HG03565 (cell line): ENCODE measurements around the gene DSCAML1.

Source experiments
- ATAC-seq: cut with Tn5 transposase; IDR thresholded peaks from one replicate; pipeline ENCODE4 v1.9.1; 2021; ENCODE audit warnings: mild to moderate bottlenecking, moderate library complexity; ENCODE audit not compliant: unreplicated experiment

The DSCAML1 gene

DNA sequence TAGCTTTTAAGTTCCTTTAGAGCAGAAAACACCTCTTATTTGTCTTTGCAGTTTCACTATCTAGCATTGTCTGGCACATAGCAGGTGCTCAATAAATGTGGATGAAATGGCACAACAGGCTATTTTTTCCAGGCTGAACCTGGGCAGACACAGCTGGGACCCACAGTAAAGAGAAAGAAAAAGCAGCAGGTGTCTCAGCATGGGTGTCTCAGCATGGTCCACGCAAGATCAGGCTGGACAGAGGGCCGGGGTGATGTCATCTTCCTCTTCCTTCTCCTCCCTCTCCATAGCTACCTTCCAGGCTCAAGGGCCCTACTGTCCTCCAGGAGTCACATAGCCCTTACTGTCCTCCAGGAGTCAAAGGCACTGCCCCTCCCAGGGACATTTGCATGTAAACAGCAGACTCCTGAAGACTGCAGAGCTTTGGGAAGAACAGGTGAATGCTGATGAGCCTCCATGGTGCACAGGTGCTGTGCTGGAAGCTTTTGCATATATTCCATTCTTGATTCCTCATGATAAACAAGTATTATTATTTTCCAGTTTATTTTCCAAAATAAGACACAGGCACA, 65.2 kb downstream of the DSCAML1 start:
- no peak for ATAC-seq

- no peak for ATAC-seq
Observed at GRCh38 chr11:117730208-117730800, 66.7 kb downstream of the DSCAML1 start.

GRCh38 chr11:117725048-117725734, 71.8 kb downstream of the DSCAML1 start:
- no peak for ATAC-seq

DNA sequence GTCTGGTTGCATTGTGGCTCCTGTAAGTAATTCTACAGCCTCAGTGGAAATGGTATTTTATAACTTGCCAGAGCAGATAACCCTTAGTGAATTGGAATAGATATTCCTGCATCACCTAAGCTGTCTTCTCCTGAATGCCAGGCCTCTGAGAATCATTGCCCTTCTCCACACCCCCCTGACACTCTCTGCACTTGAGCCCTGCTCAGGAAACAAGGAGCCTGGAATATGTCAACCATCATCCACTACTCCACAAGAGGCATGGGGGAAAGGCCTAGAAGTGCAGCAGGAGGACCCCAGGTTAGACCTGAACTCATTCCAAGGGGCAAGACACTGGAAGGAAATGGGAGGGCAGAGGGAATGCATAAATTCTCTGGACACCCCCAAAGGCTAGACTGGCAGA, 72.4 kb downstream of the DSCAML1 start:
- no peak for ATAC-seq

DNA sequence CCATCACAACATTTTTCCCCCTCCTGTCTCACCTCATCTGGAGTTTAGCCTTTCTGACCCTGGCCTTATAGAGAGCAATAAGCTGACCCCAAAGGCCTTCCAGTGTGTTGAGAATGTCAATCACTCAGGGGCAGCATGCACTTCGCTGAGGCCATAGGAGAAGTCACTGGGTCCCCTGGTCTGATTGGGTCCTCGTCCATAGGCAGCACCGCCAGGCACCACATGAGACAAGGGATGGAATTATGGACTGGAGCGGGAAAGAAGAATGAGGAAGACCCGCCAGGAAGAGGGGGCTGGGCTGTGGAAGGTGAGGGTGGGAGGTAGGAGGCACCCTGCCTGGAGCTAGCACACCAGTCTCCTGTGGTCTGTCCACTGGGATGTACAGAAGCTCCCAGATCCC, 72.9 kb downstream of the DSCAML1 start:
- ATAC-seq, result no peak

DNA sequence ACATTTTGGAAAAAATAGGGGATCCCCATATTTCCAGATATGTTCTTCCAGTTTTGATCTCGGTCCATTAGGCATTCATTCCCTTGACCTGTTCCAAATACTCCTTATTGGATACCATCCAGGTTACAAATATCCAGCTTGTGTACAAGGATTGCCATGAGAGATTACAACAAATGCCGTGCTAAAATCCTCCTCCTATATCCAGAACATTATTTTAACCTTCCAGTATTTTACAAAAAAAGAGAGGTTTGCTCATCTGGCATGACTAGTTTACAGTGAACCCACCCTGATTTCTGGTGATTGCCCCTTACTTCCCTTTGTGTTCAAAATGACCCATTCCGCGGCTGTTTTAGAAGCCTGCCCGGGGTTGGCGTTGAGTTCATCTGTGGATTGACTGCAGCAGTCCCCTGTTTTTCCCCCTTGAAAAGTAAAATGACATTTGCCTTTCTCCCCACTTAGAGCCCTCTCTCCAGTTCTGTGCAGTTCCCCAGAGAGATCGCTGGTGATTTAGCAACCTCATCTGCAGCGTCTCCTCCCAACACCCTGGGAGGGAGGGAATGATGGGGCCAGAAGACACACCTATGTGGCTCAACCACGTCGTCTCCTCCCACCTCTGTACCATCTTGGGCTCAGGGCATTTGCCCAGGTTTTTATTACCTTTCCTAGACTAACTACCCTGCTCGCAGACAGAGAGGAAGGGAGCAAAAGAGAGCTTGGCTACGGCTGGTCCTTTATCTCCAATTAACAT, 73.6 kb downstream of the DSCAML1 start:
- no peak for ATAC-seq

GRCh38 chr11:117722082-117722481, 74.9 kb downstream of the DSCAML1 start:
- no peak for ATAC-seq

DNA sequence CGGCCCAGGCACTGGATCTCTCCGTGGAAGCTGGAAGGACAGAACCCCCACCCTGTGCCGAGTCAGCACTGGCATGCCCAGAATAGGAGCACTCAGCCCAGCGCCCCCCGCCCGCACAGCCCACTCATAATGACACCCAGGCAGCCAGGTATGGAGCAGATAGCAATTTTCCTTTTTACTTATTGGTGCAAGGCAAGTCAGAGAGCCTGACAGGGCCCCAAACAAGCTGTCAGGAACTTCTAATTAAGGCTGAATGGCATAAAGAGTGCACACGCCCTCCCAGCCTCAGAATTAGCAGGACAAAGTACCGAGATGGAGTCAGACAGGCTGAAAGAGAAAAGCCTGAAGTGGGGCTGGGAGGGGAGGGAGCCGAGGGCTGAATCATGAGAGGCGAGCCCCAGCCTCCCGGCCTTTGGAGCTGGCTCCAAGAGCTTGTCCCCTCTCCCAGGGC, 76.9 kb downstream of the DSCAML1 start:
- ATAC-seq, result no peak

- ATAC-seq, result no peak
Observed at GRCh38 chr11:117719480-117719879, 77.5 kb downstream of the DSCAML1 start.

GRCh38 chr11:117717485-117718314, 79.3 kb downstream of the DSCAML1 start:
- ATAC-seq, result no peak

- ATAC-seq, result no peak
Observed at GRCh38 chr11:117716521-117717440, 80.2 kb downstream of the DSCAML1 start.

- ATAC-seq, result no peak
Observed at GRCh38 chr11:117715801-117716200, 81.2 kb downstream of the DSCAML1 start.

DNA sequence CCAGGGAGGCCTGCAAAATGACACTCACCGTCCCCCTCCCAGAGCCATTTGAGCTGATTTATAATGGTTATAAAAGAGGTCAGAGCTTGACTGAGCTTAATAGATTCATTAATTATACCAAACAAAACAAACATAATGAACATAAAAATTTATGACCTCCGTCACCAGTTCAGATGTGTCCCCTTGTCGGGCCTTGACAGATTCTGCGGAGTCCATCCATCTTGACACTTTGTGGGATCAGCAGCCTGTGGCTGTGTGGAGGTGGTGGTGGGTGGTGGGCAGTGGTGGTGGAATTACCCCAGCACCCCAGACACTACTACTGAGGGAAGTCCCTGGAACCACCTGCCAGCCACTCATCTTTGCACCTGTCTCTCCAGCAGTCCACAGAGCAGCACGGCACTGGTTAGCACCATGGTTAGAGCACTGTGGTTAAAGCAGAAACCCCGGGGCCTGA, 83.5 kb downstream of the DSCAML1 start:
- no peak for ATAC-seq

DNA sequence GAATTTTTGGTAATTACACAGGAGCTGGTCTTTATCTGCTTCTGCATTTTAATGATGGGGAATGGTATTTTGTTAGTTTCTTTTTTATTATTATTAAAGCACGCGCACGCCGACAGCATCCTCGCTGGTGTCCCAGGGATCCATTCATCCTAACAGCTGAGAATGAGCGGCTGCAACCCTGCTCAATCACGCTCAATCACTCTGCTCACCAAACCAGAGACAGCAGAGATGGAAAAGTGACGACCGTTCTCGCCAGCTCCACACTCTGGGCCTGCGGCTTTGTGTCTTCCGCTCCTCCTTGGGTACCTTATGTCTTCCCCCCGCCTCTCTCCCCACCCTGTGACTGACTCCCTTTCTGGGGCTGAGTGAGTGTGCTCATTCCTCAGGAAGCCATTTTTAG, 84.5 kb downstream of the DSCAML1 start:
- no peak for ATAC-seq

GRCh38 chr11:117711331-117711730, 85.7 kb downstream of the DSCAML1 start:
- ATAC-seq, result no peak

GRCh38 chr11:117710211-117710610, 86.8 kb downstream of the DSCAML1 start:
- no peak for ATAC-seq

DNA sequence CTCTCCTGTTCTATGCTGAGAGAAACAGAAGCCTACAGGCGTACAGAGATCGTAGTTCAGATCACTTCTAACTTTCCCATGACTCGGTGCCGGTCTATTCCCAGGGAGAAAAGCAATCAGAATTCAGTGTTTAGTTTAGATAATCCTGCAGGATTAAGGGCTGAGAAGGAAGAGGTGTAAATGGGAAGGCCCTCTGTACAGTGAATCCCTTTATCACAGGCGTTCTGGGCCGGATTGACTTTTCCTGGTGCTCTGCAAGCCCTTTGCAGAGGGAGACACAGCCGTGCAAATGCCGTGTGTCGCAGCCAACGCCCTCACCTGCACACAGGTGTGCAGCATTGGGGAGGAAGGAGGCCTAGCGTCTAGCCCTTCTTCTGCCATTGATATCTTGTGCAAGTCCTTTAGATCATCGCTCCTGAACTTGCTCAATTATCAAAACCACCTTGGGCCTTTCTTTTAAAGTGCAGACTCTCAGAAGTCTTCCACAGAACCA, 90.6 kb downstream of the DSCAML1 start:
- no peak for ATAC-seq

- ATAC-seq, result no peak
Observed at GRCh38 chr11:117705866-117706265, 91.2 kb downstream of the DSCAML1 start.

DNA sequence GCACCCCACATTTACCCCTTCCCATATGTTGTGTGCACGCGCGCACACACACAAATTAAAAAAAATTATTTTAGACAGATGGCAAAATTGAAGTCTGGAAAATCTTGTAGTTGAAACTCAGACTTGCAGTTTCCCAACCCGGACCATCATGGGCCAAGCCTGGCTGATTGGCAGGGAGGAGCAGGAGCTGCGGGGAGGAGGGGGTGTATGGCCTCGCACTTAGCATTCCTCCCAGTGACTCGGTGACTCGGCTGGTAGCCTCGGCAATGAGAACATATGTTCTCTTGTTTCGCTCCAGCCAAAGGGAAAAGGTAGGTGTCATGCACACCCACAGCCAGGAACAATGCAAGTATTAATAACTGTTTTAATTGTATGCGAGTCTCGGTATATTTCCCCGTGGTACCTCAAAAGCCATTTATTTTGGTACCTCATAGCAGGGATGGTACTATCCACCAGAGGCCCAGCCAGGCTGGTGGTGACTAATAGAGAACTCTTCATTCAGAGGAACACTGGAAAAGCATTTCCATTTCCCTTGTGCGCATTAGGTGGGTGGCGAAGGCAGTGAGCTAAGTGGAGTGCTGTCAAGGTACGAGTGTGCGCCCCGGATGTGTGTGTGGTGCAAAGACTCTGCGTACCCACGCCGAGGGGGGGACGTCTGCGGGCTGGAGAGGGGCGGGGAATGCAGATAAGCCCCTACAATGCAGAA, 92.5 kb downstream of the DSCAML1 start:
- ATAC-seq, result no peak
